ENCODE data around the gene TRAF3IP3. TPM values are rescaled to one million over a fixed set of nuclear protein-coding genes. Genes with fewer than 3 reads are reported as not detected.
"Not testable (repeated sequence)": the region's sequence is repeated elsewhere in the genome, so short reads cannot be mapped to it uniquely, and the experiment has no call there.

Gene TRAF3IP3
- total RNA-seq, 1 experiment from 2014 or later, result not detected

DNA sequence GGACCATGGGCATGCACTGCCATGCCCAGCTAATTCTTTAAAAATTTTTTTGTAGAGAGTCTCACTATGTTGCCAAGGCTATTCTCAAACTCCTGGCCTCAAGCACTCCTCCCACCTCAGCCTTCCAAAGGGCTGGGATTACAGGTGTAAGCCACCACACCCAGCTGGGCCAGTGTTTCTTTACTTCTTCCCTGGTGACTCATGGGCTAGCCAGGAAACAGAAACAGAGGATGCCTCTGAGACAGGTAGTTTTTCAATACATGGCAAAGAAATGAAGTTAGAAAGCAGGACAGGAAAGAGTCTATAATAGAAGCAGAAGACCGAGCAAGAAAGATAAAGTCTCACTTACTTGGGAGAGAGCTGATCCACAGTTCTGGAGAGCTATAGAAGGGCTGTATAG lies 36.1 kb downstream of the TRAF3IP3 start:
- Mint-ChIP-seq H3K36me3 (ENCODE audit: insufficient read depth in 1 of 3, low read depth in 3 of 3) (peaks cover 5 to 62% (median 54%) of the 10 kb centered on the region in 3 experiments; a peak in 6 of 7 replicates), H3K4me1 (no peaks in the 10 kb centered on the region), H3K9me3 (no peaks in the 10 kb centered on the region), H3K4me3 (no peak overlapping the region), H3K27ac (no peak overlapping the region), H3K27me3 (ENCODE audit: low read depth) (peaks cover 1% of the 10 kb centered on the region; the same call in 1 of the 2 replicates)
- H3K4me1 ChIP-seq (ENCODE audit: insufficient read depth, low read length), result no peaks in the 10 kb centered on the region
- TF ChIP-seq, protein P1, sequence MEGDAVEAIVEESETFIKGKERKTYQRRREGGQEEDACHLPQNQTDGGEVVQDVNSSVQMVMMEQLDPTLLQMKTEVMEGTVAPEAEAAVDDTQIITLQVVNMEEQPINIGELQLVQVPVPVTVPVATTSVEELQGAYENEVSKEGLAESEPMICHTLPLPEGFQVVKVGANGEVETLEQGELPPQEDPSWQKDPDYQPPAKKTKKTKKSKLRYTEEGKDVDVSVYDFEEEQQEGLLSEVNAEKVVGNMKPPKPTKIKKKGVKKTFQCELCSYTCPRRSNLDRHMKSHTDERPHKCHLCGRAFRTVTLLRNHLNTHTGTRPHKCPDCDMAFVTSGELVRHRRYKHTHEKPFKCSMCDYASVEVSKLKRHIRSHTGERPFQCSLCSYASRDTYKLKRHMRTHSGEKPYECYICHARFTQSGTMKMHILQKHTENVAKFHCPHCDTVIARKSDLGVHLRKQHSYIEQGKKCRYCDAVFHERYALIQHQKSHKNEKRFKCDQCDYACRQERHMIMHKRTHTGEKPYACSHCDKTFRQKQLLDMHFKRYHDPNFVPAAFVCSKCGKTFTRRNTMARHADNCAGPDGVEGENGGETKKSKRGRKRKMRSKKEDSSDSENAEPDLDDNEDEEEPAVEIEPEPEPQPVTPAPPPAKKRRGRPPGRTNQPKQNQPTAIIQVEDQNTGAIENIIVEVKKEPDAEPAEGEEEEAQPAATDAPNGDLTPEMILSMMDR (conservative IDR thresholded peaks at IDR 0.05), result no peak
- H3K18ac ChIP-seq (ENCODE audit: insufficient read length, low read depth, low read length), result no peak overlapping the region
- no peak overlapping the region for H2BK20ac ChIP-seq (ENCODE audit: low read depth, low read length, poor library complexity, severe bottlenecking)
- no peak overlapping the region for H2BK15ac ChIP-seq (ENCODE audit: low read depth, low read length)
- H3K23ac ChIP-seq (ENCODE audit: insufficient read length, low read depth, low read length), result no peak overlapping the region
- no peak overlapping the region for H3K4ac ChIP-seq (ENCODE audit: low read depth, low read length)
- no peak overlapping the region for H2BK120ac ChIP-seq (ENCODE audit: low read depth, low read length, poor library complexity, severe bottlenecking)
- H3K9ac ChIP-seq (ENCODE audit: extremely low read depth, insufficient read length, low read length), result no peak overlapping the region
- no peaks in the 10 kb centered on the region for H3K23me2 ChIP-seq (ENCODE audit: insufficient read length, low read depth, low read length, poor library complexity, severe bottlenecking)
- no peaks in the 10 kb centered on the region for H3K27me3 ChIP-seq (ENCODE audit: insufficient read depth, low read length)
- no peak overlapping the region for H3K27ac ChIP-seq (ENCODE audit: insufficient read length, low read depth, low read length)
- no peak overlapping the region for H4K8ac ChIP-seq (replicated peaks; ENCODE audit: insufficient read length, low read depth, low read length)
- no peak overlapping the region for H2BK12ac ChIP-seq (ENCODE audit: insufficient read length, low read depth, low read length)
- no peak overlapping the region for H3K14ac ChIP-seq (ENCODE audit: insufficient read depth, low read length)
- H2AK5ac ChIP-seq (ENCODE audit: insufficient read length, low read length), result no peak overlapping the region
- H3K4me2 ChIP-seq (ENCODE audit: insufficient read depth, insufficient read length, low read length), result no peak overlapping the region
- H2BK5ac ChIP-seq (ENCODE audit: insufficient read length, low read length), result no peak overlapping the region
- no peak for DNase-seq
- H4K91ac ChIP-seq (ENCODE audit: insufficient read length, low read depth, low read length), result no peak overlapping the region
- no peak overlapping the region for H2AFZ ChIP-seq (ENCODE audit: low read length)
- no peak overlapping the region for H4K5ac ChIP-seq (ENCODE audit: insufficient read length, low read depth, low read length)
- H3K79me2 ChIP-seq (ENCODE audit: insufficient read depth, low read length), result no peaks in the 10 kb centered on the region
- H3K9me3 ChIP-seq (ENCODE audit: control insufficient read depth, low read depth, low read length), result no peaks in the 10 kb centered on the region
- no peaks in the 10 kb centered on the region for H3K79me1 ChIP-seq (ENCODE audit: insufficient read depth, low read depth, low read length, poor library complexity, severe bottlenecking)
- no peak overlapping the region for H3K56ac ChIP-seq (ENCODE audit: insufficient read length, low read depth, low read length)
- no CpG with 5 or more reads among the region's 1 CpG for WGBS (ENCODE audit: extremely low coverage, insufficient read length, low lambda C conversion rate)
- H3T11ph ChIP-seq (ENCODE audit: low read length), result no peak overlapping the region
- no peaks in the 10 kb centered on the region for H4K20me1 ChIP-seq (ENCODE audit: control insufficient read depth, insufficient read depth, insufficient read length)

DNA sequence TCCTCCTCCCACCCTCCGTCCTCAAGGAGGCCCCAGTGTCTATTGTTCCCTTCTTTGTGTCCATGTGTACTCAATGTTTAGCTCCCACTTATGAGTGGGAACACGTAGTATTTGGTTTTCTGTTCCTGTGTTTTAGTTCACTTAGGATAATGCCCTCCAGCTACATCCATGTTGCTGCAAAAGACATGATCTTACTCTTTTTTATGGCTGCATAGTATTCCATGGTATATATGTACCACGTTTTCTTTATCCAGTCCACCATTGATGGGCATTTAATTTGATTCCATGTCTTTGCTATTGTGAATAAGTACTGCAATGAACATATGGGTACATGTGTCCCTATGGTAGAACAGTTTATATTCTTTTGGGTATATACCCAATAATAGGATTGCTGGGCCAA lies 37.9 kb downstream of the TRAF3IP3 start:
- H3K36me3 Mint-ChIP-seq (ENCODE audit: insufficient read depth in 1 of 3, low read depth in 3 of 3), result peaks cover 5 to 53% (median 43%) of the 10 kb centered on the region in 3 experiments; a peak in 6 of 7 replicates
- H2BK5ac ChIP-seq (ENCODE audit: insufficient read length, low read length); H3K18ac ChIP-seq (ENCODE audit: insufficient read length, low read depth, low read length); H3K4me1 ChIP-seq (ENCODE audit: insufficient read depth, low read length); H2BK15ac ChIP-seq (ENCODE audit: low read depth, low read length); H3K9ac ChIP-seq (ENCODE audit: extremely low read depth, insufficient read length, low read length); H3T11ph ChIP-seq (ENCODE audit: low read length); H4K5ac ChIP-seq (ENCODE audit: insufficient read length, low read depth, low read length); DNase-seq; H3K27me3 ChIP-seq (ENCODE audit: insufficient read depth, low read length); H3K79me2 ChIP-seq (ENCODE audit: insufficient read depth, low read length); H2BK20ac ChIP-seq (ENCODE audit: low read depth, low read length, poor library complexity, severe bottlenecking); H3K27me3 Mint-ChIP-seq (ENCODE audit: low read depth); H3K56ac ChIP-seq (ENCODE audit: insufficient read length, low read depth, low read length); H3K79me1 ChIP-seq (ENCODE audit: insufficient read depth, low read depth, low read length, poor library complexity, severe bottlenecking); H3K4me3 Mint-ChIP-seq; H3K4me2 ChIP-seq (ENCODE audit: insufficient read depth, insufficient read length, low read length); H4K91ac ChIP-seq (ENCODE audit: insufficient read length, low read depth, low read length); H4K8ac ChIP-seq (replicated peaks; ENCODE audit: insufficient read length, low read depth, low read length); H3K4me1 Mint-ChIP-seq; H2AK5ac ChIP-seq (ENCODE audit: insufficient read length, low read length); H3K27ac Mint-ChIP-seq; H2BK12ac ChIP-seq (ENCODE audit: insufficient read length, low read depth, low read length); H3K23ac ChIP-seq (ENCODE audit: insufficient read length, low read depth, low read length); H3K27ac ChIP-seq (ENCODE audit: insufficient read length, low read depth, low read length); H3K9me3 ChIP-seq (ENCODE audit: control insufficient read depth, low read depth, low read length); H3K23me2 ChIP-seq (ENCODE audit: insufficient read length, low read depth, low read length, poor library complexity, severe bottlenecking); H3K14ac ChIP-seq (ENCODE audit: insufficient read depth, low read length); H4K20me1 ChIP-seq (ENCODE audit: control insufficient read depth, insufficient read depth, insufficient read length); H3K9me3 Mint-ChIP-seq; H2BK120ac ChIP-seq (ENCODE audit: low read depth, low read length, poor library complexity, severe bottlenecking); H2AFZ ChIP-seq (ENCODE audit: low read length); H3K4ac ChIP-seq (ENCODE audit: low read depth, low read length): not testable (repeated sequence)
- WGBS (ENCODE audit: extremely low coverage, insufficient read length, low lambda C conversion rate), result no CpG with 5 or more reads among the region's 3 CpGs
